ENCODE measurements around the gene DOCK6.

Gene DOCK6

DNA sequence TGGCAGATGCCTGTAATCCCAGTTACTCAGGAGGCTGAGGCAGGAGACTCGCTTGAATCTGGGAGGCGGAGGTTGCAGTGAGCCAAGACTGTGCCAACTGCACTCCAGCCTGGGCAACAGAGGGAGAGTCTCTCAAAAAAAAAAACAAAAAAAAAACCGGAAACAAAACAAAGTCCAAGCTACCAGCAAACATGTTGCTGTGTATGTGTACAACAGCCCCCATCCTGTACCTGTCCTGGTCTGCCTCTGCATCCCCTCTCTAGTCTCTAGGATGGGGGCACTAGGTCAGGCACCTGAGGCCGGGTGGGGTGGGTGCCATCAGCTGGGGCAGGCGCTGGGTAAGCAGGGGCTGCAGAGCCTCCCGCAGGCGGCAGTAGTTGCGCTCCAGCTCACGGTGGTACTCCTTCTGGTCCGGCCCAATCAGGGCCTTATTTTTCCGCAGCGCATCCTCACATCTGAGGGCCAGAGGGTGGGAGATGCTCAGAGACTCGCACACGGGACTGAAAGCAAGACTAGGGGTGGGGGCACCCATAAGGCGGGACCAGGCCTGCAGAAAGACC, 62.2 kb downstream of the DOCK6 start:
- H3K4me1 ChIP-seq (ENCODE audit: insufficient read depth, low read length): no peaks in the 10 kb centered on the region
- no peak overlapping the region for H3K4me3 ChIP-seq (ENCODE audit: low read length)
- H3K36me3 ChIP-seq (ENCODE audit: insufficient read depth, low read length): peaks cover 11% of the 10 kb centered on the region
- H3K27me3 ChIP-seq (ENCODE audit: insufficient read depth, low read length): no peaks in the 10 kb centered on the region
- no peaks in the 10 kb centered on the region for H3K9me3 ChIP-seq (ENCODE audit: low read length)
- no peak overlapping the region for H2AFZ ChIP-seq (ENCODE audit: low read depth, low read length)

DNA sequence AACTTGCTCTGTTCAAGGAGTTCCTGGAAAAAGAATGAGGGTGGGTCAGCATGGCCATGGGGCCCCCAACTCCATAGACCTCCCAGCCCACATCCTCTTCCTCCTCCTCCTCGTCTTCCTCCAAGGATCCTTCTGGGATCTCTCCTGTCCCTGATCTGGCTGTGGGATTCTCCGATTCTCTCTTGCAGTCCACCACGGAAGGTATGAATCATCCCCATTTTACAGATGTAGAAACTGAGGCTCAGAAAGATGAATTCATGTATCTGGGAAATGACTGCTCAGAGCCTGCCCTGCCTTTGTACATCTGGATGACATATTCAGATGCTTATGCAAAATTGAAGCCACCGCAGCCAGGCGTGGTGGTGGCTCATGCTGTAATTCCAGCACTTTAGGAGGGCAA, 62.8 kb downstream of the DOCK6 start:
- Histone ChIP-seq H2AFZ (ENCODE audit: low read depth, low read length) (no peak overlapping the region), H3K27me3 (ENCODE audit: insufficient read depth, low read length) (no peaks in the 10 kb centered on the region), H3K4me3 (ENCODE audit: low read length) (no peak overlapping the region), H3K9me3 (ENCODE audit: low read length) (no peaks in the 10 kb centered on the region), H3K4me1 (ENCODE audit: insufficient read depth, low read length) (no peaks in the 10 kb centered on the region), H3K36me3 (ENCODE audit: insufficient read depth, low read length) (peaks cover 11% of the 10 kb centered on the region)

DNA sequence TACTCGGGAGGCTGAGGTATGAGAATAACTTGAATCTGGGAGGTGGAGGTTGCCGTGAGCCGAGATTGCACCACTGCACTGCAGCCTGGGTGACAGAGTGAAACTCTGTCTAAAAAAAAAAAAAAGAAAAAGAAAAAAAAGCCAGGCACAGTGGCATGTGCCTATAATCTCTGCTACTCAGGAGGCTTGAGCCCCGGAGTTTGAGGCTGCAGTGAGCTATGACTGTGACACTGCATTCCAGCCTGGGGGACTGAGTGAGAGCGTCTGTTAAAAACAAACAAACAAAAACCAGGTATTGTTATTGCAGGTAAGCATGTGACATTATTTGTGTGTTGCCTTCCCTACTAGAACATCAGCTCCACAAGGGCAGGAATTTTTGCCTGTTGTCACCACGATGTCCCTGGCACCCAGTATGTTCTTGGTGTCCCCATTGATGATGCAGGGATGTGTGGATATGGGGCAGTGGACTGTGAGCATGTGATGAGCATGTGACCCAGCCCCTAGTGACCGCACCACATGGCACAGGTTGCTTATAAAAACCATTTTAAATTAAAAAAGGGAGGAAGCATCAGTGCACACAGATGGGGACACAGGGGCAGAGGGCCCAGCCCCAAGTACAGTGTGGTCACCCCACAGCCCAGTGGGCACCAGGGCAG, 63.4 kb downstream of the DOCK6 start:
- no peaks in the 10 kb centered on the region for H3K27me3 ChIP-seq (ENCODE audit: insufficient read depth, low read length)
- no peaks in the 10 kb centered on the region for H3K4me1 ChIP-seq (ENCODE audit: insufficient read depth, low read length)
- no peak overlapping the region for H3K4me3 ChIP-seq (ENCODE audit: low read length)
- peaks cover 11% of the 10 kb centered on the region for H3K36me3 ChIP-seq (ENCODE audit: insufficient read depth, low read length)
- H3K9me3 ChIP-seq (ENCODE audit: low read length): no peaks in the 10 kb centered on the region
- no peak overlapping the region for H2AFZ ChIP-seq (ENCODE audit: low read depth, low read length)

DNA sequence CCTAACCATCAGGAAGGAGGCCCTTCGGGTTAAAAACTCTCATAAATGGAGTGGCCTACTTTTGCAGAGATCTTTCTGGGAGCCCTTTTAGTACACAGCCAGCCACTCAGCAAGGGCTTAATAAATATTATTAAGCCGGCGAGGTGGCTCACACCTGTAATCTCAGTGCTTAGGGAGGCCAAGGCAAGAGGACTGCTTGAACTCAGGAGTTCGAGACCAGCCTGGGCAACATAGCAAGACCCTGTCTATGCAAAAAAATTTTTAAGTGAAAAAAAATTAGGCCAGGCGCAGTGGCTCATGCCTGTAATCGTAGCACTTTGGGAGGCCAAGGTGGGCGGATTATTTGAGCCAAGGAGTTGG, 64.2 kb downstream of the DOCK6 start:
- H3K4me3 ChIP-seq (ENCODE audit: low read length): no peak overlapping the region

DNA sequence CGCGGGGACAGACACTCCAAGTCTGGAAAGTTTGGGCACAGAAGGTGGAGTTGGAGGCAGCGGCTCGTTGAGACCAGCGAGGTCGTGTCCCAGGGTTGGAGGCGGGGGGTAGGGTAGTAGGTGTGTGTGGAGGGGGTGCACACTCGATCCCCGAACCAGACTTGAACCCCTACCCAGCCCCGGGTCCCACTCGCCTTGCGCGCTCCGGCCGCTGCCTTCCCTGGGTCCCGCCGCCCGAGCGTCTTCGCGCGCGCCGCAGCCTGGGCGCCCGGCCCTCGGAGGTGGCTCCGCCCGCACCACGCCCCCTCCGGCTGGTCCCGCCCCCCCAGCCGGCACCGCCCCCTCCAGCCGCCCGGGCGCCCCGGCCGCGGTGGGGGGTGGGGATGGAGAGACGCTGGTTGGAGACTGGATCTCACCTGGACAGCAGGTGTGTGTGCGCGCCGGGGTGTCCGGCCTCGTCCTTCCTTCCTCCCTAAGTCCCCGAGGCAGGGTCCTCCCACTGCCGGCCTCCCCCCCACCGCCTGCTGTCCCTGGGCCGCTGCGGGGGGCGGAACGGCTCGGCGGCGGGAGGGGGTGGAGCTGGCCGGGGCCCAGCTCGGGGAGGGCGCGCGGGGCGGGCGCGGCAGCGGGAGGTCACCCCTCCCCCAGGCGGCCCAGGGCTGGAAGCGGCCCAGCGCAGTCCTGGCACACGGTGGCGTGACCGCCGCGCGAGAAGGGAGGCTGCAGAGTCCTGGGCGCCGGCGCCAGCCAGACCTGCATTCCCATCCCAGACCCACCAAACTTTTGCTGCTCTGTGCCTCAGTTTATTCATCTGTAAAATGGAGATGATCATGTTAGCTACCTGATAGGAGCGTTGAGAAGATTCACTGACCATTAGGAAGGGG, 64.8 kb downstream of the DOCK6 start, which contains the start of gene KANK2:
KANK2 (minus strand) TSS at position 255 of the 884 bp plus-strand sequence. CDS start 3,034 bp downstream, outside the sequence.
- H3K9me3 ChIP-seq (ENCODE audit: low read length): no peaks in the 10 kb centered on the region
- no peaks in the 10 kb centered on the region for H3K27me3 ChIP-seq (ENCODE audit: insufficient read depth, low read length)
- H3K4me1 ChIP-seq (ENCODE audit: insufficient read depth, low read length): no peaks in the 10 kb centered on the region
- H3K4me3 ChIP-seq (ENCODE audit: low read length): peak within 1 kb of the TSS; percentile 63
- peaks cover 15% of the 10 kb centered on the region for H3K36me3 ChIP-seq (ENCODE audit: insufficient read depth, low read length)
- H2AFZ ChIP-seq (ENCODE audit: low read depth, low read length): peak within 1 kb of the TSS; percentile 59

More for the DNA sequence above, 64.2 kb downstream of the DOCK6 start:
- no peak overlapping the region for H2AFZ ChIP-seq (ENCODE audit: low read depth, low read length)
- no peaks in the 10 kb centered on the region for H3K27me3 ChIP-seq (ENCODE audit: insufficient read depth, low read length)
- H3K4me1 ChIP-seq (ENCODE audit: insufficient read depth, low read length): no peaks in the 10 kb centered on the region
- H3K9me3 ChIP-seq (ENCODE audit: low read length): no peaks in the 10 kb centered on the region
- H3K36me3 ChIP-seq (ENCODE audit: insufficient read depth, low read length): peaks cover 16% of the 10 kb centered on the region

DNA sequence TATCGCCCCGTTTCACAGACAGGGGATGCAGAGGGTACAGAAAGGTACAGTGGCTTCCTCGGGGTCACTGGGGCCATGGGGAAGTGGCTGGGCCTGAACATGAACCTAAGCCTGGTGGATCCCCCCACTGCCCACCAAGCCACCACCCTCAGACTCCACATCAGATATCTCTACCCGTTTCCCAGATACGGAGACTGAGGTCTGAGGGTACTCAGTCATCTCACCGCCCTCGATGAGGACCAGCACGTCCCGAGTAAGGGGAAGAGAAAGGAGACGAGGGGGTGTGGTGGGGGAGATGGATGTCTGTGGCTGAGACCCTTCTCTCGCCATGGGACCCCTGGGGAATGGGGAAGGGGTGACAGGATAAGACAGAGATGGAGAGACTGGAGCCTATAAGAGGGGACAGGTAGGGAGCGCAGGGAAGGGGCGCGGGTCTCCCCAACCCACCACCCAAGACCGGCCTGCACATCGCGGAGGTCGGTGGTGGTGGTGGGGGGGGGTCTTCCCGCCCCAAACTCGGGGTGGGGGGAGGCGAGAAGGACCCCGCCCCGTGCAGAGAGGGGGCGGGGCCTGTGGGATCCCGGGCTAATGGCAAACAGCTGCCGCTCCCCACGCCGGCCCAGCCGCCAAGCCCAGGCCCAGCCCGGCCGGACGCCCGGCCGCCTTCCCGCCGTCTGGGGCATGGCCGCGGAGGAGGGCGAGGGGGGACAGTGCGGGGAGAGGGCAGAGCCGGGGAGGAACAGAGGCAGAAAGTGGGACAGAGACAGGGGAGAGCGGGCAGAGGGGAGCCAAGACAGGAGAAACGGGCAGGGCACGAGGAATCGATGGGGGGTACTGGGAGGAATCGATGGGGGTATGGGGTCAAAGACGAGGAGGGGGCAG, 65.7 kb downstream of the DOCK6 start:
- peak overlapping the region; percentile 59 for H2AFZ ChIP-seq (ENCODE audit: low read depth, low read length)
- no peaks in the 10 kb centered on the region for H3K27me3 ChIP-seq (ENCODE audit: insufficient read depth, low read length)
- no peaks in the 10 kb centered on the region for H3K9me3 ChIP-seq (ENCODE audit: low read length)
- H3K36me3 ChIP-seq (ENCODE audit: insufficient read depth, low read length): peaks cover 7% of the 10 kb centered on the region
- no peaks in the 10 kb centered on the region for H3K4me1 ChIP-seq (ENCODE audit: insufficient read depth, low read length)
- peak overlapping the region; percentile 63 for H3K4me3 ChIP-seq (ENCODE audit: low read length)

DNA sequence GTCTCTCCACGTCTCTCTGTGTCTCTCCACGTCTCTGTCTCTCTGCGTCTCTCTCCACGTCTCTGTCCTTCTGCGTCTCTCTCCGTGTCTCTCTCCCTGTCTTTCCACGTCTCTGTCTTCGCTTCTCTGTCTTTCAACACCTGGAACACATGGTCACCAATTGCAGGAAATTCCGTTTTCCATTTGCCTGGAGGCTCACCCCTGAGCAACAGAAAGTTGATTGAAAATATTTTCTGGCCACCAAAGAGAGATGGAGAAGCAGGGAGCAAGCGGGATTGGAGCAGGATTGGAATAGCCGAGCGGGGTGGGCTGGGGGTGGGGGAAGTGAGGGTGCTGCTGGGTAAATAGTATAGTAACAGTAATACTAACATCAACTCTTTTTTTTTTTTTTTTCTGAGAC, 66.6 kb downstream of the DOCK6 start:
- Histone ChIP-seq H3K27me3 (ENCODE audit: insufficient read depth, low read length) (no peaks in the 10 kb centered on the region), H3K4me1 (ENCODE audit: insufficient read depth, low read length) (no peaks in the 10 kb centered on the region), H2AFZ (ENCODE audit: low read depth, low read length) (no peak overlapping the region), H3K9me3 (ENCODE audit: low read length) (no peaks in the 10 kb centered on the region), H3K4me3 (ENCODE audit: low read length) (no peak overlapping the region), H3K36me3 (ENCODE audit: insufficient read depth, low read length) (peaks cover 9% of the 10 kb centered on the region)

DNA sequence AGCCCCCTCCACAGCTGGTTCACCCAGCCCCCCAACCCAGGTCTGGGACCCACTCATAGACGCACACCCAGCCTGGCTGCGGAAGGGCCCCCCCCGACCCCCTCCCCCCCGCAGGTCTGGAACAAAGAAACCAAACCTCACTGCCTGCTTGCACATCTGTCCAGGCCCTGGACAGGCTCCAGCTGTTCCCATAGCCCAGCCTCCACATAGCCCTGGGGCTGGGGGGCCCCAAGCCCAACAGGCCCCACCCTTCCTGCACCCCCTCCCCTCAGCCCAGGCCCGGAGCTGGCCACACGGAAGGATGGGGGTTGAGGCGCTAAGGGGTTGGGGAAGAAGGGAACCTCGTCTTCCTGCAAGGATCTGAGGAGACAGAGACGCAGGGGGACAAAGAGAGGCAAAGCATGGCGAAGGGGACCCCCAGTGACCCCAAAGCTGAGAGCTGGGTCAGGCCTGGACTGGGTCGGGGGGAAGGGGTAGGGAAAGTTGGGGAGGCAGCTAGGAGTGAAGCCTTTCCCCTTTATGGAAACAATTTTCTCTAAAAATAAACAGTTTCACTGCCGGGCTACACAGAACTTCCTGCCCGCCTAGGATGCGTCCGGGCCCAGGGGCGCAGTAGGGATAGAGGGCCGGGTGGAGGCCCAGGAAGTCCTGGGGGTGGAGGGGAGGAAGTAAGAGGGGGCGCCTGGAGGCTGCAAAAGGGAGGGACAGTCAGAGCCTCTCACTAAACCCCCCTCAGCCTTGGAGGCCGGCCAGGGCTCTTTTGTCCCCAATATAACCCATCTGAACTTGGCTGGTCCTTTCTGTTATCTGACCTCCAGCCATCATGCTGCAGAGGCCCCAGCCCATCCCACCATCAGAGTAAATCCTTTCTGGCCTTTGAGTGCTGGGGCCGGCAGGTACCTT, 67.4 kb downstream of the DOCK6 start:
- peaks cover 9% of the 10 kb centered on the region for H3K36me3 ChIP-seq (ENCODE audit: insufficient read depth, low read length)
- no peaks in the 10 kb centered on the region for H3K4me1 ChIP-seq (ENCODE audit: insufficient read depth, low read length)
- no peak overlapping the region for H3K4me3 ChIP-seq (ENCODE audit: low read length)
- H2AFZ ChIP-seq (ENCODE audit: low read depth, low read length): no peak overlapping the region
- H3K9me3 ChIP-seq (ENCODE audit: low read length): no peaks in the 10 kb centered on the region
- H3K27me3 ChIP-seq (ENCODE audit: insufficient read depth, low read length): no peaks in the 10 kb centered on the region

DNA sequence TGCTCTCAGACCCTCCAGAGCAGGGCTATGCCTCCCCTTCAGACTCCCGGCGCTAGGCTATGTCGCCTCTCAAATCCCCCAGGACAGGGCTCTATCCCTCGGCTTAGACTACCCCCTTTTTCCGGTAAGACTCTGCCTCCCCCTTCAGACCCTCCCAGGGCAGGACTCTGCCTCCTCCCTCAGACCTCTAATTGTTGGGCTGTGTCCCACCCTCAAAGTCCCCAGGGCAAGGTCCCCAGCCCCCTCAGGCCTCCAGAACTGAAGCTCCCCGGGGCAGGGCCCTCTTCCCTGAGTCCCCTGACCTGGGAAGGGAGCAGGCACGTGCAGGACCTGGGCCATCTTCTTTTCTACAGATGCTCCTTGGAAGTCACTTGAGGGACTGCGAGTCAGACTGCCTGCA, 68.2 kb downstream of the DOCK6 start:
- Histone ChIP-seq H3K36me3 (ENCODE audit: insufficient read depth, low read length) (peaks cover 9% of the 10 kb centered on the region), H2AFZ (ENCODE audit: low read depth, low read length) (no peak overlapping the region), H3K4me1 (ENCODE audit: insufficient read depth, low read length) (no peaks in the 10 kb centered on the region)

DNA sequence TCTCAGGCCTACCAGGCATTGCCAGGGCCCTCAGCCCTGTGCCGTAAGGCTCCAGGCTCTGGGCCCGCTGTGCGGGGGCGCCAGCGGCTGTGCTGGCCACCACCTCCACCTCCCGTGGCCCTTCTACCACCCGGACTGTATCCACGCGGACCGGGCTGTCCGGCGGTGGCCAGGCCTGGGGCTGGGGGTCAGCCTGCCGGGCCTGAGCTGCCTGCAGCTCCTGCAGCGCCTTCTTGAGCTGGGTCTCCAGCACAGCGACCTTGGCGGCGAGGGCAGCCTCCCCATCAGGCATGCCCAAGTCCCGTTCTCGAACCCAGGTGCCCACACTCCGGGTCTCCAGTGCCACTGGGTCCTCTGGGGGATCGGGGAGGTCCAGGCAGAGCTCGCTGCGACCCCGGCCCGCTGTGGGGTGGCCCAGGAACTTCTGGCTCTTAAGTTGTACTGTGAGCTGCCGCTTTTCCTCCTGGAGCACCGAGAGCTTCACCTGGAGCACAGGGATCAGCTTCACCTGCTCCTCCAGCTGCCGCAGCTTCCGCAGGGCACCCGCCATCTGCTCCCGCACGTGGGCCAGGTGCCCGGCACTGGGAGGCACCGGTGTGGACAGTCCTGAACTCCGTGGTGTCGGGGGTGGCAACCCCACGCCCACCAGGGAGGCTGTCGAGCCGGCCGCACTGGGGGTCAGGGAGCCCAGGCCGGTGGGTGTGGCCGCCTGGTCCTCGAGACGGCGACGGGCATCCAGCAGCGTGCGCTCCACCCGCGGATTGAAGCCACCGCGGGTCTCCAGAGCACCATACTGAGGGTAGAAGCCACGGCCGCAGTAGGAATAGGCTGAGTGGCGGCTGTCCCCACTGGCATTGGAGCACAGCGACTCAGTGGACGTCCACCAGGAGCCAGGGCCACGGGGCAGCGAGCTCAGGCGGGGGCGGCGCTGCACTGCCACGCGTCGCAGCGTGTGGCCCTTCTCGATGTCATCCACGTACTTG, 69.1 kb downstream of the DOCK6 start:
- H2AFZ ChIP-seq (ENCODE audit: low read depth, low read length): no peak overlapping the region
- H3K27me3 ChIP-seq (ENCODE audit: insufficient read depth, low read length): no peaks in the 10 kb centered on the region
- H3K9me3 ChIP-seq (ENCODE audit: low read length): no peaks in the 10 kb centered on the region
- H3K36me3 ChIP-seq (ENCODE audit: insufficient read depth, low read length): peaks cover 6% of the 10 kb centered on the region
- H3K4me1 ChIP-seq (ENCODE audit: insufficient read depth, low read length): no peaks in the 10 kb centered on the region
- H3K4me3 ChIP-seq (ENCODE audit: low read length): no peak overlapping the region

More for the DNA sequence above, 68.2 kb downstream of the DOCK6 start:
- no peaks in the 10 kb centered on the region for H3K9me3 ChIP-seq (ENCODE audit: low read length)
- no peak overlapping the region for H3K4me3 ChIP-seq (ENCODE audit: low read length)
- no peaks in the 10 kb centered on the region for H3K27me3 ChIP-seq (ENCODE audit: insufficient read depth, low read length)

DNA sequence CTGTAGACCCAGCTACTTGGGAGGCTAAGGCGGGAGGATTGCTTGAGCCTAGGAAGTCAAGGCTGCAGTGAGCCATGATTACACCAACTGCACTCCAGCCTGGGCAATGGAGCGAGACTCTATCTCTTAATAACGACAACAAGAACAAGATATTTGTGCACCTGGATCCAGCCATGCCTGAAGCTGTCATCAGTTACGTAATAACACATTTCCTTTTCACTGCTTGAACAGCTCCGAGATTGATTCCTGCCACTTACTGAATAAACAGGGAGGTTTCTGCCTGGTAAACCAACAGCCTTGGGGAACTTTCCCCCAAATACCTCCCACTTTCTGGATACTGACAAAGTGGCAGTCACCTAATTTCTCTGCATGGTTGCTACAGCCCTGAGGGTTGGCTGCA, 70.4 kb downstream of the DOCK6 start:
- H3K4me3 ChIP-seq (ENCODE audit: low read length): no peak overlapping the region
- no peaks in the 10 kb centered on the region for H3K27me3 ChIP-seq (ENCODE audit: insufficient read depth, low read length)
- H2AFZ ChIP-seq (ENCODE audit: low read depth, low read length): no peak overlapping the region
- H3K4me1 ChIP-seq (ENCODE audit: insufficient read depth, low read length): no peaks in the 10 kb centered on the region
- peaks cover 6% of the 10 kb centered on the region for H3K36me3 ChIP-seq (ENCODE audit: insufficient read depth, low read length)
- H3K9me3 ChIP-seq (ENCODE audit: low read length): no peaks in the 10 kb centered on the region

Measured in neuron (in vitro differentiated cells).